Activated naive CD4-positive, alpha-beta T cell treated with anti-CD3 and anti-CD28 coated beads, Interleukin-2, amount 10 ng/mL, durations not matched to agents 7 days and 5 days (primary cell): ENCODE measurements around the gene BRF1.

Experiments
- CTCF ChIA-PET: fragments of 350-600 bp; sonication (Branson Sonifier 250); formaldehyde crosslinking; loops from one replicate; lab custom pipeline; 2021; ENCODE audit warnings: antibody characterized with exemption; lab: Charles Lee
- DNase-seq: peaks from one replicate; pipeline ENCODE4 v3.0.0-alpha.2; 2020
- H3K27ac Mint-ChIP-seq: one replicate; pipeline ENCODE4 v1.8.0; 2021; ENCODE audit warnings: mild to moderate bottlenecking, moderate library complexity, mixed read lengths
- H3K27me3 Mint-ChIP-seq: one replicate; pipeline ENCODE4 v1.8.0; 2021; ENCODE audit warnings: mild to moderate bottlenecking, mixed read lengths
- H3K36me3 Mint-ChIP-seq: one replicate; pipeline ENCODE4 v1.8.0; 2021; ENCODE audit warnings: mixed read lengths
- H3K4me1 Mint-ChIP-seq: one replicate; pipeline ENCODE4 v1.8.0; 2021; ENCODE audit warnings: mixed read lengths
- H3K4me3 Mint-ChIP-seq: one replicate; pipeline ENCODE4 v1.8.0; 2021; ENCODE audit warnings: mild to moderate bottlenecking, moderate library complexity, mixed read lengths
- H3K9me3 Mint-ChIP-seq: one replicate; pipeline ENCODE4 v1.8.0; 2021; ENCODE audit warnings: mixed read lengths

Gene BRF1, protein sequence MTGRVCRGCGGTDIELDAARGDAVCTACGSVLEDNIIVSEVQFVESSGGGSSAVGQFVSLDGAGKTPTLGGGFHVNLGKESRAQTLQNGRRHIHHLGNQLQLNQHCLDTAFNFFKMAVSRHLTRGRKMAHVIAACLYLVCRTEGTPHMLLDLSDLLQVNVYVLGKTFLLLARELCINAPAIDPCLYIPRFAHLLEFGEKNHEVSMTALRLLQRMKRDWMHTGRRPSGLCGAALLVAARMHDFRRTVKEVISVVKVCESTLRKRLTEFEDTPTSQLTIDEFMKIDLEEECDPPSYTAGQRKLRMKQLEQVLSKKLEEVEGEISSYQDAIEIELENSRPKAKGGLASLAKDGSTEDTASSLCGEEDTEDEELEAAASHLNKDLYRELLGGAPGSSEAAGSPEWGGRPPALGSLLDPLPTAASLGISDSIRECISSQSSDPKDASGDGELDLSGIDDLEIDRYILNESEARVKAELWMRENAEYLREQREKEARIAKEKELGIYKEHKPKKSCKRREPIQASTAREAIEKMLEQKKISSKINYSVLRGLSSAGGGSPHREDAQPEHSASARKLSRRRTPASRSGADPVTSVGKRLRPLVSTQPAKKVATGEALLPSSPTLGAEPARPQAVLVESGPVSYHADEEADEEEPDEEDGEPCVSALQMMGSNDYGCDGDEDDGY

DNA sequence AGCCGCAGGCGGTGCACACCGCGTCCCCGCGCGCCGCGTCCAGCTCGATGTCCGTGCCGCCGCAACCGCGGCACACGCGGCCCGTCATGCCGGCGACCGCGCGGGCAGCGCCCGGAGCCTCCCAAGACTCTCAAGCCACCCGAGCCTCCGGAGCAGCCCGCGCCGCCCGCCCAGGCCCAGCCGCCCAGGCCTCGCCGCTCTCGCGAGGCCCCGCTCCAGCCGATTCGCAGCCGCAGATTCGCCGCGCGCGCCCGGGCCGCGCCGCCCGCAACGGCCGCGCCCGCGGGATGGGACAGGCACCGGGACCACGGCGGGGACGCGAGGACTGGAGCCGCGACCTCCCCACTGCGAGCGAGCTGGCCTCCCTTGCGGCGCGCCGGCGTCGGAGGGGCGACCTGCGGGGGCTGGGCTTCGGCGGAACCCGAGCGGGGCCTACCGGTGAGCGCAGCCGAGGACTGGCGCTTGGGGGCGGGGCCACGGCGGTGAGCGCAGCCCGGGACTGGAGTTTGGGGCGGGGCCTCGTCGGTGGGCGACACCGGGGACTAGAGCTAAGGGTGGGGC lies at the start of gene BRF1:
TSS of gene BRF1 (minus strand) at position 460 of the 561 bp plus-strand sequence. CDS start at position 88, 372 bp downstream.
- Mint-ChIP-seq H3K9me3 (no peaks in the 10 kb centered on the region), H3K4me3 (peak within 1 kb of the TSS; percentile 89), H3K36me3 (peaks cover 14% of the 10 kb centered on the region), H3K27me3 (no peaks in the 10 kb centered on the region), H3K4me1 (peaks cover 54% of the 10 kb centered on the region), H3K27ac (peak within 1 kb of the TSS; percentile 93)
- peak; percentile 98 for DNase-seq
- CTCF ChIA-PET = interaction anchor here (0.8 to 2.6 kb wide), 6 partner anchors 14 to 189 kb away, joined by 3 to 6 read pairs (median 4); partner anchors contain the start of genes BTBD6 and PACS2

DNA sequence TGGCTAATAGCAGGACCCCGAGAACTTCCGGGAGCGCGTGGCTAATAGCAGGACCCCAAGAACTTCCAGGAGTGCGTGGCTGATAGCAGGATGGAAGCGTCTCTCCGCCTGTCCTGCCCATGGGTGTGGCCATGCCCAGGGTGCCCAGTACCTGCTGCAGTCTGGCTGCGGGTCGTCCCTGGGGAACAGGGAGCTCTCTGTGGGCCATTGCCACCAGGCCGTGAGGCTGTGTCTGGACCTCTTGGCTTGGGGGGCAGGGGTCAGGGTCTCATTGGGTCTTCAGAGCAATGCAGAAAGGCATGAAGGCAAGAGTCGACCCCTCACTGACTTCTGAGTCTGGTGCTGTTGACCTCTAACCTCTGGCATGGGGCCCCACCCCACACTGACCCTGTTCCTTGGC lies 49.2 kb upstream of the BRF1 start:
- CTCF ChIA-PET = interaction anchor here (3.2 kb wide), 1 partner anchor 147 kb away, joined by 31 read pairs; no protein-coding TSS in a partner anchor

DNA sequence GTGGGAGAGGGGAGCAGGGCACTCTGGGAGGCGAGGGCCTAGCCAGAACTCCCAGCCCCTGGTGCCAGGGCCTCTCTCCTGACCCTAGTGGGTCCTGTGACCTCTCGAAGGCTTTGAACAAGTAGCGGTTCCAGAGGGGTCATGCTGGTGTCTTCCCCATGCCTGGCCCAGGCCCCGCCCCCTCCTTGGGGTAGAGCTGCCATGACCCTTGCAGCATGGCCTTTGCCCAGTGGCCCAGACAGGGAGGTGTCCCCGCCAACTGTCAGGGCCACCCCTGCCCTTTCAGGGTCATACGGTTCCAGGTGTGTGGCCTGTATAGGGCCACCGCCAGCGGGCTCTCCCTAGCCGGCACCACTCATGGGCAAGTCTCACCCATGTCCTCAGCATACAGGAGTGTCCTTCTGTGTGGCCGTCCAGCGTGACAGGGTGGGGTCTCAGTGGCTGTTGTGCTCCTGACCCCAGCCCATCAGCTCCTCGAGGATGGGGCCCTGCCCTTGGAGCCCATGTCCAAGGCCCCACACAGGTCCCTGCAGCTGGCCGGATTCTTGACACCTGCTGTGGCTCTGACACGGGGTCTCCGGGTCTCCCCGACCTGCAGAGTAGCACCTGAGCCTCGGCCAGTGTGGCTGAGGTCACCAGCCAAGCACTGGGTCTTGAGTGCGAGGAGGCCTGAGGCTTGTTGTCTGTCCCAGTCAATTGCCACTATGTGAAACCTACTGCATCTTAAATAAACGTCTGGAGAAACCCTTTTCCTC lies 48.3 kb upstream of the BRF1 start:
- DNase-seq = no peak
- Mint-ChIP-seq H3K4me1 (peaks cover 3% of the 10 kb centered on the region), H3K4me3 (no peak overlapping the region), H3K36me3 (no peaks in the 10 kb centered on the region), H3K27ac (no peak overlapping the region), H3K9me3 (peaks cover 6% of the 10 kb centered on the region), H3K27me3 (no peaks in the 10 kb centered on the region)
- CTCF ChIA-PET = interaction anchor here (1.0 to 3.2 kb wide), 3 partner anchors 146 to 259 kb away, joined by 3 to 31 read pairs (median 3); no protein-coding TSS in a partner anchor

More for the DNA sequence above, 49.2 kb upstream of the BRF1 start:
- H3K9me3 Mint-ChIP-seq = peaks cover 6% of the 10 kb centered on the region
- no peaks in the 10 kb centered on the region for H3K27me3 Mint-ChIP-seq
- peaks cover 3% of the 10 kb centered on the region for H3K4me1 Mint-ChIP-seq
- H3K4me3 Mint-ChIP-seq = no peak overlapping the region
- H3K36me3 Mint-ChIP-seq = no peaks in the 10 kb centered on the region
- DNase-seq = no peak
- H3K27ac Mint-ChIP-seq = no peak overlapping the region

DNA sequence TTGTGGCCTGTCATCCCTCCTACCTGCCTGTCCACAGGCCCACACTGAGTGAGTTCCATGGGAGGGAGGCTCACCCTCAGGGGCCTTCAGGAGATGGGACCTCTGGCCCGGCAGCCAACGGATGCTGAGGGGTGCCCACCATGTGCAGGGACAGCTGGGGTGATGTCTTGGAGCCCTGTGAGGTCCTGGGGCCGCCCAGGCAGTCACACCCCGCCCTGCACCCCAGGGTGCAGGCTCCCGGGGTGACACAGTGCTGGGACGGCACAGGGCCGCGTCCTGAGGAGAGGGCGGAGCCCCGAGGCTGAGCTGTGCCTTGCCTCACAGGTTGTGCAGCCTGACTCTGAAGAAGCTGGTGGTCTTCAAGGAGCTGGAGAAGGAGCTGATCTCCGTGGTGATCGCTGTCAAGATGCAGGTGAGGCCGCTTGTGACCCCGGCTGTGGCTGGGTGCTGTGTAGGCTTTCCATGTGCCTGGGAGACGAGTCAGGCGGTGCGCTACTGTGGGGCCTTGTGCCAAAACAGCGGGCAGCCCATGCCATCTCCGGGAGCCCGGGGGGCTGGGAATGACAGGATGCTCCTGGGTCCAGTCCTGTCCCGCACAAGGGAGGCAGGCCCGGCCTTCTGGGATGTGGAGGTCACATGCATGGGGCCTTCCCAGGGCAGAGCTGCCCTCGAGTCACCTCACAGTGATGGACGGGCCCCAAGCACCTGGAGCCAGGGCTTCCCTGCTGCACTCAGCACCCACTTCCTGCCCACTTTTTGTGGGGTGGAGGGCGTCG lies 47.6 kb upstream of the BRF1 start:
- H3K4me1 Mint-ChIP-seq = peaks cover 3% of the 10 kb centered on the region
- H3K9me3 Mint-ChIP-seq = peaks cover 6% of the 10 kb centered on the region
- no peak for DNase-seq
- no peak overlapping the region for H3K4me3 Mint-ChIP-seq
- no peak overlapping the region for H3K27ac Mint-ChIP-seq
- H3K27me3 Mint-ChIP-seq = no peaks in the 10 kb centered on the region
- H3K36me3 Mint-ChIP-seq = no peaks in the 10 kb centered on the region
- CTCF ChIA-PET = interaction anchor here (1.0 to 1.1 kb wide), 2 partner anchors 146 to 258 kb away, joined by 3 read pairs; no protein-coding TSS in a partner anchor

DNA sequence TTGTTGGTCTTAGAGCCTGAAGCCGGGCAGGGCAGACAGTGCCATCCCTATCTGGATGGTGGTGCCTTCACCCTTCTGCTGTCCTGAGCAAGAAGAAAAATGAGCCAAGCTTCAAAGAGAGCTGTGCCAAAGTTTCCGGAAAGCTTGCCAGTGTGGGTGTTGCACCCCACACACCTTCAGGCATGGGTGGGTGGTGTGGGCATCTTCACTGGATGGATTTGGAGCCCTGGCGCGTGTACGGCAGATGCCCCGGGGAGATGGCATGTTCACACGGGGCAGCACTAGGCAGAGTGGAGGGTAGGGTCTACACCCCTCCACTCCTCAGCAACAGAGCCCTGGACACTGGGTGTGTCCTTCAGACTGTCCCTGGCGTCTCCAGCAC lies 46.8 kb upstream of the BRF1 start:
- Mint-ChIP-seq H3K36me3 (no peaks in the 10 kb centered on the region), H3K9me3 (peaks cover 6% of the 10 kb centered on the region), H3K4me1 (peaks cover 3% of the 10 kb centered on the region), H3K4me3 (no peak overlapping the region), H3K27ac (no peak overlapping the region), H3K27me3 (no peaks in the 10 kb centered on the region)
- CTCF ChIA-PET = no interaction called here
- DNase-seq = no peak

DNA sequence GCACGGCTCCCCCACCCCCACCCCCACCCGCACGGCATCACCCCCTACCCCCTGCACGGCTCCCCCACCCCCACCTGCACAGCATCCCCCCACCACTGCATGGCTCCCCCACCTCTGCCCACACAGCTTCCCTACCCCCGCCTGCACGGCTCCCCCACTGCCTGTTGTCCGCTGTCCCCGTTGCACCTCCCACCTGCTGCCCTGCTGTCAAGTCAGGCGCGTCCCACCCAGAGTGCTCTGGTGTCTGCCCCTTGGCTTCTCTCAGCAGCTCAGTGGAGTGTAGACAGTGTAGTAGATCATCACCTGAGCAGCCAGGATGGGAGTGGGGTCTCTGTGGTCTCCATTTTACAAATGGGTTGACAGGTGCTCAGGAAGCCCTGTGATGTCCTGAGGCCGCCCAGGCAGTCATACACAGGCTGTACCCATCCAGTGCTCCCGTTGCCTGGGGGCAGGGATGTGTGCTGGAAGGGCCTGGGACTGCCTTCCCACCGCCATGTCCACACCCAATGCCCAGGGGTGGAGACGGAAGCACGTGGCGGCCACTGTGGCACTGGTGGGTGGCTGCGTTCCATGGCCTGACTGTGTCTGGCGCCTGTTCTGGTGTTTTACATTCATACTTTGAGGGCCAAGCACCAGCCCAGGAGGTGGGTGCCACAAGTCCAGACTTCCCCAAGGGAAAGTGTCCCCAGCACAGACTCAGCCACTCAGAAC lies 46.2 kb upstream of the BRF1 start:
- Mint-ChIP-seq H3K4me3 (no peak overlapping the region), H3K36me3 (no peaks in the 10 kb centered on the region), H3K27ac (no peak overlapping the region), H3K9me3 (peaks cover 6% of the 10 kb centered on the region), H3K4me1 (peaks cover 2% of the 10 kb centered on the region), H3K27me3 (no peaks in the 10 kb centered on the region)
- CTCF ChIA-PET = interaction anchor here (1.2 kb wide), 1 partner anchor 13 kb away, joined by 3 read pairs; no protein-coding TSS in a partner anchor
- no peak for DNase-seq

DNA sequence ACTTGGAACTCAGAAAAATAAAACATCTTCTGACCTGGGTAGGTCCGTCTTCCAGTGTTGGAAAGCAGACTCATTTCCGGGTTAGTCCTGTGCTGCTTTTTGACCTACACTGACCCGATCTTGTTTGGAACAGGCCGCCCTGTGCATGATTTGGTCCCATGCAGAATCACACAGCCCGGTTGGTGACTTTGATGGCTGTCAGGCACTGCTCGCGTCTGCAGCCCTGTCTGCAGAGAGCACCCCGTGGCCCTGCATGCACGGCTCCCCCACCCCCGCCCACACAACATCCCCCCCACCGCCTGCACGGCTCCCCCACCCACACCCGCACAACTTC lies 45.4 kb upstream of the BRF1 start:
- no peaks in the 10 kb centered on the region for H3K4me1 Mint-ChIP-seq
- H3K9me3 Mint-ChIP-seq = peaks cover 6% of the 10 kb centered on the region
- no peak for DNase-seq
- no peaks in the 10 kb centered on the region for H3K36me3 Mint-ChIP-seq
- H3K27ac Mint-ChIP-seq = no peak overlapping the region
- H3K27me3 Mint-ChIP-seq = no peaks in the 10 kb centered on the region
- CTCF ChIA-PET = interaction anchor here (0.6 to 1.2 kb wide), 2 partner anchors 12 to 57 kb away, joined by 3 read pairs; no protein-coding TSS in a partner anchor
- no peak overlapping the region for H3K4me3 Mint-ChIP-seq

DNA sequence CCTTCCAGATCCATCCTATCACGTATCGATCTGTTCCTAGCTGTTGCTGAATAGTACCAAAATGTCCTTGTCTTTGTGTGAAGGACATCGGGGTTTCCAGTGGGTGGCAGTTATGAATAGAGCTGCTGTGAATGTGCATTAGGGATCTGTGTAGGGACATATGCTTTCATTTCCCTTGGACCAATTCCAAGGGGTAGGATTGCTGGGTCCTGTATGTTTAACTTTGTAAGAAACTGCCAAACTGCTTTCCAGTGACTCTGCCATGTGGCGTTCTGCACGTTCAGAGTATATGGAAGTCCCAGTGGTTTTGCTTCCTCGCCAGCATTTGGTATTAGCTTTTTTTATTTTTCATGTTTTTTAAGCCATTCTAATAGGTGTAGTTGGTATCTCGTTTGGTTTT lies 42.4 kb upstream of the BRF1 start:
- Mint-ChIP-seq H3K9me3 (peaks cover 6% of the 10 kb centered on the region), H3K4me1 (no peaks in the 10 kb centered on the region), H3K27ac (no peak overlapping the region), H3K4me3 (no peak overlapping the region), H3K27me3 (no peaks in the 10 kb centered on the region), H3K36me3 (no peaks in the 10 kb centered on the region)
- CTCF ChIA-PET = interaction anchor here (1.7 kb wide), 1 partner anchor 9 kb away, joined by 8 read pairs; no protein-coding TSS in a partner anchor
- DNase-seq = no peak

DNA sequence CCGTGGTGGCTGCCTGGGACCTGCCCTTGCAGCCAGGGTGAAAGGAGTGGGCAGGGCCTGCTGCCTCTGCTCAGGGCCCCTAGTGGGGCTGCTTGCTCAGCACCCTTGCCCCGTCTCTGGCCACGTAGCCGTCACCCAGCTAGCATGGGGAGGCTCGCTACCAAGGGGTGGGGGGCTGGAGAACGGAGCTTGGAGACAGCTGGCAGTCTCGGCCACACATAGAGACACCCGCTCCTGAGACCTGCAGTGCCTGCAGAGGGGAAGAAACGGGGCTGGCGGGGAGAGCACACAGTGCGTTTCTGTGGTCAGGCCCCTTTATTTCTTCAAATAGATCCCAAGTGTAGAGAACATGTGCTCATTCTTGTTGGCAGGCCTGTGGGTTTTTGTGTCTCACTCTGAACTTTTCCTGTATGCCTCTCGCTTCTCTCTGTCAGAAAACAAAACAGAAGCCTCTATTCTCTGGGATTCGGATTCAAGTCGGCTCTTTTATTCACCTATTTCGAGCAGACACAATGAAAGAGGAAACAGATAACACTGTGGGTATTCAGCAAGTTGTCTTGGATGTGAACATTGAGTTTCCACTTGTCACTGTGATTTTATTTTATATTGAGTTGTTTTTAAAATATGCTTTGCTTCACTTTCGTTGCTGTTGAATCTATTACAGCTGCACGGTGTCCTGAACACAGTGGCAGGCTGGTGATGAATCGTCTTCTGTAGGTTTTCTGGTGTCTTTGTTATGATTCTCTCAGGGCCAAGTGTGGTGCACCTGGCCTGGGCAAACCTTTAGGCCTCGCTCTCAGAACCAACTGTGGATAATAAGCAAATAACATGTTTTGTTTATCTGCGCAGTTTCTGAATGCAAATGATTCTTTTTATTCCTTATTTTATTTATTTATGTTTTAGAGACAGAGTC lies 40.3 kb upstream of the BRF1 start:
- no peak for DNase-seq
- no peak overlapping the region for H3K4me3 Mint-ChIP-seq
- CTCF ChIA-PET = interaction anchor here (0.9 kb wide), 1 partner anchor 11 kb away, joined by 3 read pairs; no protein-coding TSS in a partner anchor
- H3K4me1 Mint-ChIP-seq = no peaks in the 10 kb centered on the region
- H3K36me3 Mint-ChIP-seq = no peaks in the 10 kb centered on the region
- peaks cover 6% of the 10 kb centered on the region for H3K9me3 Mint-ChIP-seq
- no peak overlapping the region for H3K27ac Mint-ChIP-seq
- H3K27me3 Mint-ChIP-seq = no peaks in the 10 kb centered on the region

DNA sequence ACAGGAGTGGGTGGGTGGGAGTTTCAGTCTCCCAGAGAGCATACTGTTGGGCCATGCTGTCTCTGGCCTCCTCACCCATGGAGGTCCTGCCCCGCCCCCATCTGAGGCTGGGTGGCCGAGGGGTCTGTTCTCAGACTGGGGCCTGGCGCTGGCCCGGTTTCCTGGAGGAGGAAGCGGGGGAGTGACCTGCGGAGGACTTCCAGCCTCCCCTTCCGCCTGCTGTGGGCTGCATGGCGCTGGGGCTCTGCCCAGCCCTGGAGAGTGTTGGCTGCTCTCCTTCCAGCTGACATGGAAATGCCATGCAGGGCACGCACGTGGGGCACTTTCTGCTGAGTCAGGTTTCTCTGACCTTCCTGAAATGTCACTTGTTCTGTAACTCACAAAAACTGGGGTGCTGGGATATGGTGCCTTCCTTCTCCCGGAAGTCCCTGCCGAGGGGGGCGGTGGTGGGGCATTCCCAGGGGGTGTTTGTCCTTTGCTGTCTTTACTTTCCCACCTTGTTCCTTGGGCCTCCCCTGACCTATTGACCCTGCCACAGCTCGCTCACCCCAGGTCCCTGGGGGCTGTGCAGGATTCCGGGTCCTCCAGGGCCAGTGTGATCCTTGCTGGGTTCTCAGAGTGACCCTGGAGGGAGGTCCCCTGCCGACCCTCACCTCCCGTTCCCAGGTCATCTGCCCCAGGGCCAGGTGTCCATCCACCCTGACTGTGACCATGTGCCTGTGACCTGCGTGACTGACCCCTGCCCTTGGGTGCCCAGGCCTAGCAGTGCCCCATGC lies 37.4 kb upstream of the BRF1 start:
- Mint-ChIP-seq H3K36me3 (no peaks in the 10 kb centered on the region), H3K27me3 (no peaks in the 10 kb centered on the region)

DNA sequence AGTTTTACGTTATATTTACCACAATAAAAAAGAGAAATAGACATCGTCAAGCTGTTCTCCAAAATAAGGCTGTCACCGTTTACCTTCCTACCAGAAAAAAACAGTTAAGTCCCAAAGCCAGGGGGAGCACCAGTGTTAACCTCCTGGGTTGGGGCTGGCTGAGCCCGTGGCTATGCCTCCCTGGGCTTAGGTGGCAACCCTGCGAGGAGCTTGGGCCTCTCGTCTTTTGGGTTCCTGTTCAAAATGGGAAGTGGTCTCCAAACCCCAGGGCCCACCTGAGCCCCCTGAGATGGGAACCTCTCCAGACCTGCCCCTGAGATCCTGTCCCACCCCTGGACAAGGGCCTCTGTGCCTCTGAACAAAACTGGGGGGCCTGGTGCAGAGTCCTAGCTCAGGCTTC lies 36.6 kb upstream of the BRF1 start:
- Mint-ChIP-seq H3K9me3 (no peaks in the 10 kb centered on the region), H3K4me3 (no peak overlapping the region), H3K4me1 (peaks cover 2% of the 10 kb centered on the region), H3K36me3 (no peaks in the 10 kb centered on the region), H3K27ac (peak overlapping the region; percentile 42), H3K27me3 (no peaks in the 10 kb centered on the region)
- CTCF ChIA-PET = no interaction called here
- DNase-seq = no peak

More for the DNA sequence above, 37.4 kb upstream of the BRF1 start:
- Mint-ChIP-seq H3K9me3 (no peaks in the 10 kb centered on the region), H3K27ac (no peak overlapping the region), H3K4me1 (no peaks in the 10 kb centered on the region), H3K4me3 (no peak overlapping the region)
- CTCF ChIA-PET = interaction anchor here (0.7 kb wide), 1 partner anchor 87 kb away, joined by 3 read pairs; no protein-coding TSS in a partner anchor
- no peak for DNase-seq
